Stimulated activated CD4-positive, alpha-beta T cell treated with anti-CD3 and anti-CD28 coated beads, Interleukin-15, amount 100 ng/mL, for 48 hours (primary cell): ENCODE results near the gene SEC23B.
A peak's percentile ranks its signal among the peaks of the same experiment; 100 is the strongest.
"Not testable (repeated sequence)": the region's sequence is repeated elsewhere in the genome, so short reads cannot be mapped to it uniquely, and the experiment has no call there.

Source experiments
- DNase-seq, 2 donors: peaks; one replicate each; pipeline ENCODE4 v3.0.0-alpha.2; 2020; ENCODE audit warnings: low read depth in 2 of 2

The SEC23B gene

DNA sequence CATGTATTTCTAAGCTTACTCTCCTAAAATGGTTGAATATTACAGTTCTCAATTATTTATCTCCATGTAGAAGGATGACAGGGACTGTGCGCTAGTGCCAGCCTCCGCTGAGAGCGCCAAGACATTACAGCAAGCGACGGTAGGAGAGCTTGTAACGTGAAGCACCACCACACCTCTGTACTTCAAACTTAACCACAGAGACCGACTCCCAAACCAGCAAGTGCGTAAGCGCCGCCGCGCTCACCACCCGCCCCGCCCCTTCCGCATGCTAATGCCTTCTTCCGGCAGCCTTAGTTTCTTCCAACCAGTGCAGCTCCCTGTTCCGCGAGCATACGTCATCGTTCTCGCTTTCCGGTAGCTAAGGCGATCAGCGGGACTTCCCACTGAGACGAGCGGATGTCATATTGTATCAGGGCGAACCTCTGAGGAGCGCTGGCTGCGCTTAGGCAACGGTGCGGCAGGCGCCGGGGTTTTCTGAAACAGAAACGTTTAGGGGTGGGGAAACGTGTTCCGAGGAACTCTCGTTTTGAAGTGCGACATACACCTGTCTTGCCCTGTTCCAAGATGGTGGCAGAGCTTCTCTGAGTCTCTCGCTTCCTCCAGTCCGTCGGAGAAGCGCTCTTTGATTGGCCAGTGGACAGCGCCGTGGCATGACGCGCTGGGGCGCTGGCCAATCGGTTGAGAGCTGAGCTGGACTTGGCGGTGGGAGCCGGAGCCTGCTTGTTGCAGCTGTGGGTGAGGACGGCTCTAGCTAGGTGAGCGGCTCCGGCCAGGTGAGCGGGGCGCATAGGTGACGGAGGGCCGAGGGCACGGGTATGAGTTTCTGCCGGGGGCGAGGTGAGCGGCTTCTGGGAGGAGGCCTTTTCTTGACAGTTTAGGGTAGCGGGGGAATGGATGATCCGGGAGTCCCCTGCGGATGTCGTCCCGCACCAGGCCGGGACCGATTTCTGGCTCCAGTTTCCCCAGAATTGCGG lies at the start of gene SEC23B:
Gene SEC23B, plus strand, starts transcription at position 723 of the 974 bp plus-strand sequence. CDS start 2,896 bp downstream, outside the sequence.
- peak; percentile 96 to 97 for DNase-seq

DNA sequence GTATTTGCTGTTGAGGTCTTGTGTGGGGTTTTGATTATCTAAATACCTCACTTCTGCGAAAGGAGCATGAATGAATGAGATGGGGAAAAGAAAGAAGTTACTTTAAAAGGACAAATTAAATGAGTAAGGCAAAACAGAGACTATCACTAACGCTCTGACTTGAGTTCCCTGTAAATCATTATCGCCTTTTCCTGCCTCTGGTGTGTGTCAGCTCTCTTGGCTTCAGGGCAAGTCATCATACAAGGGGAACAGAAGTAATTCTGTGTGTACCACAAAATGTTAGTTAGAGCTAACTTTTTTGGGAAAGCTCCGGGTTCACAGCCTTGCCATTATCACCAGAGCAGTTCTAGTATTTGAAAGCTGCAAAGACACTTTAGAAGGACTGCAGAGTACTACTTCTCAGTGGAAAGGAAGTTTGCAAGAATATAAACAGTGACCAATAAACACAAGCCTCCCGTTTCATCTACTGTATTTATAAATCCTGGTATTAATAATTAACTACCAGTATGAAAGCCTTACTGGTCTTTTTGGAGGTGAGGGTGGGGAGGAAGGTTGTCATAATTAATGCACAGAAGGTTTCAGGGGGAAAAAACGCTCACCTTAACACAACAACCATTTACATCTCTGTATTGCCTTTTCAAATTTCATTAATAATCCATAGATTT lies 42.1 kb upstream of the SEC23B start:
- DNase-seq = no peak

DNA sequence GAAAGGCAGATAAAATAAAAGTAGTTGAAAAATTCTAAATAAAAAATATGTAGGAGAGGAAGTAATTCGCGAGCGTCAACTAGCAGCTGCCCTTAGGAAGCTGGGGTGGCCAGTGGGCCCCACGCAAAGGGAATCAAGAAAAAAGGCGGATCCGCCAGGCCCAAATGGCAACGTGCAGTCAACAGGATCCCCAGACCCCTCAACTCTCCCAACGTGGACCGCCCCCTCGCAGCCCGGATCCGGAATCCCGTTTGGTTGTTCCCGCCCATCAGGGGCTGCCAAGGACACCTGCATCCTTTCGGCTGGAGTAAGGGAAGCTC lies 41.2 kb upstream of the SEC23B start:
- DNase-seq = no peak

DNA sequence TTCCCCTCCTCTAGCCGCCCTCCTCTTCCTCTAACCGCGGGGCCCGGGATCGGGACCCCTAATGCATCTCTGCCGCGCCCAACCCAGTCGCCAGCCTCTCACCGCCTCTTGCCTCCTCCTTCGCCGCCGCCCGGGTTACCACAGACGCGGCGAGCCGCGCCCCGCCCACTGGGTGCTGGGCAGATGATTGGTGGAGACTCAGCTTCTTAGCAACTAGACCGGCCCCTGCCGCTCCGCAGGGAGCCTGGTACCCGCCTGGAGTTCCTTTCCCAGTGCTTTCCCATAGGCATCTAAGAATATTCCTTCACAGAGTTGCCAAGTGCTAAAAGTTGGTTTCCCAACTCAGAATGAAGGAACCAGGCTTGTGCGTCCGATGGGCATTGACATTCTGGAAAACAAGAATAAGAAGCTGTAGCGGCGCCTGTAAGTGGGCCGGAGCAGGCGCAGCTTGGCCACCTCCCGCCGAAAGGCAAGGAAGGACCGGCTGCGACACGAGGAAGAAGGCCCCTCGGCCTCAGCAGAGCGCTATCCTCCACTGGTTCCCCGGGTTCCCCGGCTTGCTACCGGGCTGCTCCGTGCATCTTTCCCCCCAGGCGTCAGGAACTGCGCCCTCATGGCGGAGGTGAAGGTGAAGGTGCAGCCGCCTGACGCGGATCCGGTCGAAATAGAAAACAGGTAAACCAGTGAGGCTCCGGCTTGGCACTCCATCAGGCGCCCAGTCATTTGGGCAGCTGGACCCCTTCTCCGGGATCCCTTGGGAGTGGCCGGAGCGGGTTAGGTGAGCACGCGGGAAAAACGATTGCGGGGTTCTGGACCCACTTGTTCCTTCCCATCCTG lies 40.6 kb upstream of the SEC23B start, which contains the start of the genes DZANK1 and POLR3F:
Gene DZANK1, minus strand, starts transcription at position 137 of the 837 bp plus-strand sequence. CDS start 1,672 bp downstream, outside the sequence.
Gene POLR3F, plus strand, starts transcription at position 497 of the 837 bp plus-strand sequence. Its CDS starts 117 bp downstream, at position 614.
- DNase-seq = peak; percentile 86 to 90

DNA sequence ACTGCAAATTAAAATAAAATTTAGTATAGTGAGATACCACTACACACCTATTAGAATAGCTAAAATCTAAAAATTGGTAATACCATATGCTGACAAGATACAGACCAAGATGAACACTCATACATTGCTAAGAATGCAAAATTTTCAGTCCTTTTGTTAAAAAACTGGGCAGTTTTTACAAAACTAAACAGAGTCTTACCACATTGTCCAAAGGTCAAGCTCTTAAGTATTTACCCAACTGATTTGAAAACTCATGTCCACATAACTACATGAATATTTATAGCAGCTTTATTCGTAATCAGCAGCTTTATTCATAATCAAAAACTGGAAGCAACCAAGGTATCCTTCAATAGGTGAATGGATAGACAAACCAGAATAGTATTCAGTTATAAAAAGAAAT lies 30.5 kb upstream of the SEC23B start:
- DNase-seq = no peak

DNA sequence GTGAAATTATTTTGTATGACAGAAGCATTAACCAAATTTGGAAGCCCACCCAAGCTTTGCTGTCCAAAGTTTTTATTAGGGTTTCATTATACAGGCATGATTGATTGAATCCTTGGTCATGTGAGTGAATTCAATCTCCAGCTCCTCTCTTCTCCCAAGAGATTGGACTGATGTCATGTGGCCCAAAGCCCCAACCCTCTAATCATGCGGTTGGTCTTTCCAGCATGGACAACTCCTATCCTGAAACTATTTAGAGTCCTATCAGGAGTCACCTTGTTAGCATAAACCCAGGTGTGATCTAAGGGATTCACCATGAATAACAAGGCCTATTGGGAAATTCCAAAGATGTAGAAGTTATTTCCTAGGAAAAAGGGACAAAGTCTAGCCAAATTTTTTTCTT lies 29.9 kb upstream of the SEC23B start:
- no peak for DNase-seq

DNA sequence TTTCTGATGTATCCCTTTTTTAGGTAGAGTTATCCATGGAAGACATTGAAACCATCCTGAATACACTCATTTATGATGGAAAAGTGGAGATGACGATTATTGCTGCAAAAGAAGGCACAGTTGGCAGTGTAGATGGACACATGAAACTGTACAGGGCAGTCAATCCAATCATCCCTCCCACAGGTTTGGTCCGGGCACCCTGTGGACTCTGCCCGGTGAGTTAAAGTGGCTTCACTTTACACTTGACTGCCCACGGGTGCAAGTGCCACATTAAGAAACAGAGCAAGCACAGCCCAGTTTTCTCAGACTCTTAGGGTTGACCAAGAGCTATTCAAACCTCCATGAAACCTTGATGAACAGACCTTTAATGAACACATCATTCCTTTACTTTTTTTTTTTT lies 26.1 kb upstream of the SEC23B start:
- no peak for DNase-seq

DNA sequence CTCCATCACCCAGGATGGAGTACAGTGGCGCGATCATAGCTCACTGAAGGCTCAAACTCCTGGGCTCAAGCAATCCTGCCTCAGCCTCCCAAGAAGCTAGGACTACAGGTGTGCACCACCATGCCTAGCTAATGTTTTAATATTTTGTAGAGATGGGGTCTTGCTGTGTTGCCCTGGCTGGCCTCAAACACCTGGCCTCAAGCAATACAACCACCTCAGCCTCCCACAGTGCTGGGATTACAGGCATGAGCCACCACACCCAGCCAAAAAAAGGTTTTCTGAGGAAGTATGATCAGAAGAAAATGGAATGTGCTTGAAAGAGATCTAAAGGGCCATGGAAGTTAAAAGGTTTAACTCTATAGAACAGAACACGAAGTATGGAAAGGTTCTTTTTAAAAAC lies 19.4 kb upstream of the SEC23B start:
- no peak for DNase-seq

DNA sequence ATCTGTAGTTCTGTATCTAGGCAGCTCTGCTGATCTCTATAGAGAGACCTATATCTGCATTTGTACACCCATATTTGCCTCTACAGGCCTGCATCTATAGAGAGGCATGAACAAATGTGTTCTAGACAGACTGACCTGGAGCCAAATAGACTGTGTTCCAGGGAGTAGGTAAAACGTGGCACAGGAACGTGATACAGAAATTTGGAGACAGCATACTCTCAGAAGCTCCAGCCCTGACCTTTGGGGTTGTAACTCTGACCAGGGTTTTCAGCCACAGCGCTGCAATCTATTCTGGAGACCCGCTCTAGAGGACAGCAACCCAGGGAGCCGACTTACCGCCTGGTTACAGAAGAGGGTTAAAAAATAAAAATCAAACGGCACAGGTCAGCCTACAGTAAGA lies 11.7 kb upstream of the SEC23B start:
- no peak for DNase-seq

DNA sequence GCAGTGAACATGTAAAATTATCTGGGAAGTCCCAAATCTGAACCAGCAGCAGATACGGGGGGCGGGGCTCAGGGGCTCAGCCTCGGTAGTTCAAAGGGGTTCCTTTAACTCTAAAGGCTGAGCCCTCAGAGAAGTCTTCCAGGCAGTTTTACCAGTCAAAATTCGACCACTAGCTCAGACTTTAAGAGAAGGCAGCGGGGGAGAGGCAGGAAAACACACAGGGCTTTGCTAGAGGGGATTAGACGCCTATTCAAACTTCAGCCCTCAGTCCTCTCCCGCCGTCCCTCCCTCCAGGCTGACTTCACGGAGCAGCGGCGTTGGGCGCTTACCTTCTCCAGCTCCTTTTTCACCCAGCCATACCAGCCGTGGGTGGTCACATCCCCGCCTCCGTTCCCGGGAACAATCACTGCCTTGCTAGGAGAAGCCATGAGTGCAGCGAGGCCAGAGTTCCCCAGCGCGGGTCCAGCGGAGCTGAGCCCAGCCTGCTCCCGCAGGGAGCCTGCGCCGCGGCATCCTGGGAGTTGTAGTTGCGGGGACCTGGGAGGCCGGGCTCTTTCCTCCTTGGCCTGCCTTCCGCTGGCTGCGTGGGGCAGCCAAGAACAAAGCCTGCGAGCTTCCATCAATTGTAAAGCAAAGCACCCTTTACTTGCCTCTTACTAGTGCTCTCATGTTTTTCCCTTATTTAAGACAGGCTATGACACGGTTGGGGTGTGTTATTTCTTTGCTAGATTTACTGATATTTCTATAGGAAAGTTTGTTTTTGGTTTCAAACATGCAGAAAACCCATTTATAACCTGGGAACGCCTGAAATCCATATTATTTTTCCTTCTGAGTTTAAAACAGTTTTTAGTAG lies 10.8 kb upstream of the SEC23B start, which contains the start of gene RBBP9:
Gene RBBP9, minus strand, starts transcription at position 486 of the 853 bp plus-strand sequence. Its CDS starts 58 bp downstream, at position 428.
- DNase-seq = peak; percentile 64 to 75

DNA sequence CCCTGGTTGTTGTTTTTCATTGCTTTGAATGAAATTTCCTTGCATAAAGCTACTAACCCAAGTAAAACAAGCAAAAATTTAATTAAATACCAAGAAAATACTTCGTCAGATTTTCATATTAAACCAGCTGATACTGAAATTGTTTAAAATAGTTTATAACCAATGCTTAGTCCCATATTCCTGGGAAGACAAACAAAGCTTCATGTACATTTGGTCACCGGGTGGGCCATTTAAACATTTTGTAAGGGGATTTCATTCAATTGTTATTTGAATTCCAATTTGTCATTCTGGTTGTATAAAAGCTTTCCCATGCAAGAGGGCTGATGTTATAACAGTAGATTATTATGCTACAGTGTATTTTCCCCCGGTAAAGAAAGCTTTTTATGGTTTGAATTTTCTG lies 10.1 kb upstream of the SEC23B start:
- DNase-seq = no peak

DNA sequence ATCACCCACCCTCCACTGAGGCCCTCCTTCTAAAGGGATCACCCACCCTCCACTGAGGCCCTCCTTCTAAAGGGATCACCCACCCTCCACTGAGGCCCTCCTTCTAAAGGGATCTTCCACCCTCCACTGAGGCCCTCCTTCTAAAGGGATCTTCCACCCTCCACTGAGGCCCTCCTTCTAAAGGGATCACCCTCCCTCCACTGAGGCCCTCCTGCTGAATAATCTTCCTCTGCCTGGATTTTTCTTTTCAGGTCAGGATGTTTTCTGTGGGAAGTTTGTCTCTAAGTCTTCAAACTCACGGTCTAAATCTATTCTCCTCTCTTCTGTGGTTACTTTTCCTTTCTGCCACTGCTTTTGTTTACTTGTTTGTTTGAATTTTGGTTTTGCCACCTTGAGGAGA lies 6.1 kb upstream of the SEC23B start:
- not testable (repeated sequence) for DNase-seq

DNA sequence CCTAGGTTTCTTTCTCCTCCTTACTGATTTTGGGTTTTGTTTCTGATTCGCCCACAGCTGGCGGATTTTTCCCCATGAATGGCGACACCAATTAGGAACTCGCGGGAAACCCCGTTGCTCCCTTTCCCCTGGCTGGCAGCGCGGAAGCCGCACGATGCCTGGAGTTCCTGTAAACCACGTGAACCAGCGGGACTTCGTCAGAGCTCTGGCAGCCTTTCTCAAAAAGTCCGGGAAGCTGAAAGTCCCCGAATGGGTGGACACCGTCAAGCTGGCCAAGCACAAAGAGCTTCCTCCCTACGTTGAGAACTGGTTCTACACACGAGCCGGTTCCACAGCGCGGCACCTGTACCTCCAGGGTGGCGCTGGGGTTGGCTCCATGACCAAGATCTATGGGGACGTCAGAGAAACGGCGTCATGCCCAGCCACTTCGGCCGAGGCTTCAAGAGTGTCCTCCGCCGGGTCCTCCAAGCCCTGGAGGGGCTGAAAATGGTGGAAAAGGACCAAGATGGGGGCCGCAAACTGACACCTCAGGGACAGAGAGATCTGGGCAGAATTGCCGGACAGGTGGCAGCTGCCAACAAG lies 3.2 kb upstream of the SEC23B start:
- no peak for DNase-seq

DNA sequence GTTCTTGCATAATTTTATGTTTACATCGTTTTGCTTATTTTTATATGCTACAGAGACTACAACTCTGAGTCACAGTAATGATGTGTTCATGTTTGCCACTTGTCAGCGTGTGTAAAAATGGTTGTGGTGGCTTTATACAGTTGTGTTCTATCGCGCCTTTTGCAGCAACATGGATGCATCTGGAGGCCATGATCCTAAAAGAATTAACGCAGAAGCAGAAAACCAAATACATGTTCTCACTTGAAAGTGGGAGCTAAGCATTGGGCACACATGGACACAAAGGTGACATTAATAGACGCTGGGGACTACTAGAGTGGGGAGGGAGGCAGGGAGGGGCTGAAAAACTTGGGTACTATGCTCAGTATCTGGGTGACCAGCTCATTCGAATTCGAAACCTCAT lies 996 bp upstream of the SEC23B start:
- DNase-seq = peak in 1 of 2 donors; percentile 10

DNA sequence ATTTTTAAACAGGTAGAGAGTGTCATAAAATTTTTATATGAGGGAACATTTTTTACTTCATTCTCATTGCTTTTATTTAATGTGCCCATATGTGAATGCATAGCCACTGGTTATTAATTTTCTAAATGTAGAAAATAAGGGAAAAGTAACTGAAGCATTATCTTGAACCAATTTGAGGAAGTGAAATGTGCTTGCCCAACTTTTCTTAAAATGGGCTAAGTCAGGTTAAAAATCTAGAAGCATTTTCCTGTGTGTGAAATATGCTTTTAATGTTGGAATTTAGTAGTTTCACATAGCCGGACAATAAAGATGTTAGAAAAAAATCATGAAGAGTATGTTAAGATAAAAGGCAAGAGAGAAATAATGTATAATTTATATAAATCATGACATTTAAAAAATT lies 3.8 kb downstream of the SEC23B start:
- DNase-seq = no peak

DNA sequence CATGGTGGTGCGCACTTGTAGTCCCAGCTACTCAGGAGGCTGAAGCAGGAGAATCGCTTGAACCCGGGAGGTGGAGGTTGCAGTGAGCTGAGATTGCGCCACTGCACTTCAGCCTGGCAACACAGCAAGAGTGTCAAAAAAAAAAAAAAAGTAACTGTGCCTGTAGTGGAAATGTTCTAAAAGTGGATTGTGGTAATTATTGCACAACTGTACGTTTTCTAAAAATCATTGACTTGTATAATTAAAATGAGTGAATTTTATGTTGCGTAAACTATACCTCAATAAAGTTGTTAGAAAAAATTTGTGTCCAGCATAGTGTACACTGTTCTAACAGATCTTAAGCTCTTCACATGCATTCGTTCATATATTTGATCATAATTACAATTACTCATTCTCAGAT lies 5.5 kb downstream of the SEC23B start:
- no peak for DNase-seq

DNA sequence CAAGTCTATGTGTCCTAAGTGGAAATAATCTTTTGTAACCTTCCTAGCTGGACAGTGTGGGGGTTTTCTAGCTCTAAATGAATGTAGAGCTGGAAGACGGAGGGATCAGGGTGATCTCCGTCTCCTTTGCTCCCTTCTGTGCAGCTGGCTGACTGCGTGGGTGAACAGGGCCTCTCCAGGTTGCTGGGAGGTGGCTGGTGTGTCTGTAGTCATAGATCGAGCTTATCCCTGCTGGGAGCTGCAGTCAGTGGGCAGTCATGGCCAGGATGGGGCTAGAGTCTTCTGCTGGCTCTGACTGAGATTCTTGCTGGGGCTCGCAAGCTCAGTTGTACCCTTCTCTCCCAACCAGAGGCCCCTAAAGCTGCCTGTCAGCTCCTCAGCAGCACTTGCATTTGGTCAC lies 6.4 kb downstream of the SEC23B start:
- DNase-seq = no peak

DNA sequence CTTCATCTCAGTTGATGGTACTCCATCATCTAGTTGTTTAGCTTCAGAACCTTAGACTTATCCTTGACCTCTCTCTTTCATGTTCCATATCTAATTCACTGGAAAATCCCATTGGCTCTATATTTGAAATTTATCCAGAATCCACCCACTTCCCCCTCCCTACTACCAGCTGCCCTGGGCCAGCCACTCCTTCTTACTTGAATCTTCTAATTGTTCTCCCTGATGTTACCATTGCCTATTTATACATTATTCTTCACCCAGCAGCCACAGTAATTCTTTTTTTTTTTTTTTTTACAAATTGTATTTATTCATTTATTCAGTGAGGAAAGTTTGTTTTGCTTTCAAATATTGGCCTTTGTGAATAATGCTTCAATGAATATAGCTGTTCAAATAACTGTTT lies 8.2 kb downstream of the SEC23B start:
- no peak for DNase-seq

DNA sequence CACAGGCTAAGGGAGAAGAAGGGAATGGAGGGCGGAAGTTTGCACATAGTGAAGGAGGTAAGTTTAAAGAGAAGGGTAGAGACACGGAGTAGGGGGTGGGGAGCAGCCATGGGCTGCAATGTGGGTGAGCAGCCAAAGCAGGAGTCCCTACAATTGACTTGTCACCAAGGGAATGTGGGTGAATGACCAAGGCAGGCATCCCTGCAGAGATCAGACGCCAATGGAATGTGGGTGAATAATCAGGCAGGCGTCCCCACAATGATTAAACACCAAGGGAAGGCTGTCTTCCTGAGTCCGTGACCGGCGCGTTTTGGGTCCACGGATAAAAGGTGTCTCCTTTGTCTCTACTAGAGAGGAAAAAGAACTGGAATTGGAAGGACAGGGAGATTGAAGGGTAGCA lies 14.3 kb downstream of the SEC23B start:
- DNase-seq = not testable (repeated sequence)

DNA sequence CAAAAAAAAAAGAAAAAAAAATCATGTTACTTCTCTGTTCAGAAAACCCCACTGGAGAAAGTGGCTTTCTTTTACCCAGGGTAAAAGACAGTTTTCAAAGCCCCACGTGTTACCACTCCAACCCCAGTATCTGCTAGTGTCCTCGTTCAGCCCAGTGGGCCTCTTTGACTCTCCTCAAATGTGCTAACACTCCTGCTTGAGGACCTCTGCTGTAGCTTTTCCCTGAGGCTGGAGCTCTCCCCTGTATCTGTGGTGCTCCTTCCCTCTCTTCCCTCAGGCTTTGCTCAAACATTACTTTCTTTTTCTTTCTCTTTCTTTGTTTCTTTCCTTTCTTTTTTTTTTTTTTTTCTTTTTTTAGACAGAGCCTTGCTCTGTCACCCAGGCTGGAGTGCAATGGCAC lies 15.3 kb downstream of the SEC23B start:
- DNase-seq = no peak
